PC-9 (cell line): ENCODE measurements around the gene MB21D2. TPM values are rescaled to one million over a fixed set of nuclear protein-coding genes. Genes with fewer than 3 reads are reported as not detected.

ENCODE experiments used
- BruUV-seq: library from RNA; stranded (reverse); fragments of 400-500 nt; replicated peaks from 2 replicates; lab custom pipeline; 2021; lab: Mats Ljungman, UMichigan
- CTCF ChIA-PET: fragments of 300-600 bp; sonication (Branson Sonifier 250); formaldehyde crosslinking; loops from one replicate; lab custom pipeline; 2022; ENCODE audit warnings: antibody characterized with exemption; lab: Charles Lee
- POLR2A ChIA-PET: fragments of 300-600 bp; sonication (Branson Sonifier 250); formaldehyde crosslinking; loops from one replicate; lab custom pipeline; 2022; ENCODE audit warnings: antibody characterized with exemption; ENCODE audit not compliant: unreplicated experiment; lab: Charles Lee
- DNase-seq, 2 experiments: peaks; one replicate each; pipeline versions ENCODE4 v3.0.0 to v3.0.0-alpha.2; 2015 to 2022; ENCODE audit warnings: mixed read lengths in 1 of 2
- H2AFZ ChIP-seq: fragments of 200-600 bp; sonication (generic); 2 replicates; pipeline ENCODE4 v1.8.1; 2017; ENCODE audit warnings: antibody characterized with exemption
- H3F3A ChIP-seq: fragments of 200-600 bp; sonication (generic); 2 replicates; pipeline ENCODE4 v1.8.1; 2017; ENCODE audit warnings: antibody characterized with exemption, mild to moderate bottlenecking, low read depth; ENCODE audit not compliant: insufficient read depth
- H3K27ac ChIP-seq: fragments of 200-600 bp; sonication (generic); 2 replicates; pipeline ENCODE4 v1.6.1; 2016; ENCODE audit warnings: mixed run types
- H3K27me3 ChIP-seq: fragments of 200-600 bp; sonication (generic); 2 replicates; pipeline ENCODE4 v1.6.1; 2016; ENCODE audit warnings: low read depth, mixed run types; ENCODE audit not compliant: insufficient read depth
- H3K36me3 ChIP-seq: fragments of 200-600 bp; sonication (generic); 2 replicates; pipeline ENCODE4 v1.6.1; 2016; ENCODE audit warnings: low read depth, mixed run types
- H3K4me1 ChIP-seq: fragments of 200-600 bp; sonication (generic); replicated peaks from 2 replicates; pipeline ENCODE4 v1.6.1; 2016; ENCODE audit warnings: mixed run types; ENCODE audit not compliant: insufficient read depth
- H3K4me2 ChIP-seq: fragments of 200-600 bp; sonication (generic); 2 replicates; pipeline ENCODE4 v1.6.1; 2017; ENCODE audit warnings: mixed run types
- H3K4me3 ChIP-seq: fragments of 200-600 bp; sonication (generic); 2 replicates; pipeline ENCODE4 v1.6.1; 2016; ENCODE audit warnings: mixed run types
- H3K79me2 ChIP-seq: fragments of 200-600 bp; sonication (generic); 2 replicates; pipeline ENCODE4 v1.6.1; 2017; ENCODE audit warnings: low read depth, mixed run types
- H3K9me2 ChIP-seq: fragments of 200-600 bp; sonication (generic); 2 replicates; pipeline ENCODE4 v1.8.1; 2017; ENCODE audit warnings: mild to moderate bottlenecking; ENCODE audit not compliant: insufficient read depth
- H3K9me3 ChIP-seq: fragments of 200-600 bp; sonication (generic); 2 replicates; pipeline ENCODE4 v1.8.1; 2016; ENCODE audit warnings: low read depth; ENCODE audit not compliant: insufficient read depth
- H4K20me1 ChIP-seq: fragments of 200-600 bp; sonication (generic); 2 replicates; pipeline ENCODE4 v1.8.1; 2017; ENCODE audit not compliant: insufficient read depth
- EZH2 ChIP-seq: fragments of 200-600 bp; sonication (generic); IDR thresholded peaks from 2 replicates; pipeline ENCODE4 v1.8.0; 2017; ENCODE audit warnings: antibody characterized with exemption, low read depth
- intact Hi-C: fragments of 100-400 bp; cut with micrococcal nuclease; formaldehyde crosslinking; loops from one replicate; pipeline ENCODE4 v1.10.0; 2022; ENCODE audit not compliant: unreplicated experiment
- total RNA-seq: library from RNA; stranded (reverse); gene quantifications from 2 replicates; pipeline ENCODE4 v1.2.3, GENCODE V29; 2021
- TF ChIP-seq, protein P1 (sequence below): fragments of 200-600 bp; sonication (generic); conservative IDR thresholded peaks from 2 replicates; pipeline ENCODE4 v1.6.1; 2017; ENCODE audit warnings: mixed run types, antibody characterized with exemption, mild to moderate bottlenecking, moderate library complexity

MB21D2 gene
- total RNA-seq, 1 experiment from 2014 or later: 5.1 TPM

GRCh38 chr3:192843119-192843518 lies 74.5 kb downstream of the MB21D2 start:
- no peak for DNase-seq
- Histone ChIP-seq H3K27me3 (no peaks in the 10 kb centered on the region), H3K79me2 (0 out of 2 replicates have a peak, but pooled peaks cover 3% of the 10 kb centered on the region), H3K9me2 (no peaks in the 10 kb centered on the region), H3K4me1 (no peaks in the 10 kb centered on the region), H4K20me1 (peaks cover 57% of the 10 kb centered on the region), H3K27ac (no peak overlapping the region), H3K4me3 (no peak overlapping the region), H3F3A (no peaks in the 10 kb centered on the region), H3K36me3 (no peaks in the 10 kb centered on the region), H3K9me3 (no peaks in the 10 kb centered on the region), H2AFZ (no peak overlapping the region), H3K4me2 (no peak overlapping the region)
- no peak for TF ChIP-seq EZH2
- TF ChIP-seq, protein P1, sequence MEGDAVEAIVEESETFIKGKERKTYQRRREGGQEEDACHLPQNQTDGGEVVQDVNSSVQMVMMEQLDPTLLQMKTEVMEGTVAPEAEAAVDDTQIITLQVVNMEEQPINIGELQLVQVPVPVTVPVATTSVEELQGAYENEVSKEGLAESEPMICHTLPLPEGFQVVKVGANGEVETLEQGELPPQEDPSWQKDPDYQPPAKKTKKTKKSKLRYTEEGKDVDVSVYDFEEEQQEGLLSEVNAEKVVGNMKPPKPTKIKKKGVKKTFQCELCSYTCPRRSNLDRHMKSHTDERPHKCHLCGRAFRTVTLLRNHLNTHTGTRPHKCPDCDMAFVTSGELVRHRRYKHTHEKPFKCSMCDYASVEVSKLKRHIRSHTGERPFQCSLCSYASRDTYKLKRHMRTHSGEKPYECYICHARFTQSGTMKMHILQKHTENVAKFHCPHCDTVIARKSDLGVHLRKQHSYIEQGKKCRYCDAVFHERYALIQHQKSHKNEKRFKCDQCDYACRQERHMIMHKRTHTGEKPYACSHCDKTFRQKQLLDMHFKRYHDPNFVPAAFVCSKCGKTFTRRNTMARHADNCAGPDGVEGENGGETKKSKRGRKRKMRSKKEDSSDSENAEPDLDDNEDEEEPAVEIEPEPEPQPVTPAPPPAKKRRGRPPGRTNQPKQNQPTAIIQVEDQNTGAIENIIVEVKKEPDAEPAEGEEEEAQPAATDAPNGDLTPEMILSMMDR: no peak
- intact Hi-C loops: no loop called here
- ChIA-PET CTCF (no interaction called here), POLR2A (no interaction called here)
- BruUV-seq: no TSS peak

- Histone ChIP-seq H4K20me1 (peaks cover 55% of the 10 kb centered on the region), H3K36me3 (no peaks in the 10 kb centered on the region), H3K9me3 (no peaks in the 10 kb centered on the region), H3K9me2 (no peaks in the 10 kb centered on the region), H2AFZ (no peak overlapping the region), H3K4me3 (no peak overlapping the region), H3K27me3 (no peaks in the 10 kb centered on the region), H3F3A (no peaks in the 10 kb centered on the region), H3K4me2 (no peak overlapping the region), H3K27ac (no peak overlapping the region), H3K4me1 (no peaks in the 10 kb centered on the region), H3K79me2 (0 out of 2 replicates have a peak, but pooled peaks cover 3% of the 10 kb centered on the region)
- TF ChIP-seq, protein P1: no peak
- no peak for TF ChIP-seq EZH2
- DNase-seq: no peak
- no TSS peak for BruUV-seq
- intact Hi-C loops: no loop called here
- CTCF ChIA-PET: no interaction called here
- POLR2A ChIA-PET: no interaction called here
Observed at GRCh38 chr3:192842711-192843110, 74.9 kb downstream of the MB21D2 start.

DNA sequence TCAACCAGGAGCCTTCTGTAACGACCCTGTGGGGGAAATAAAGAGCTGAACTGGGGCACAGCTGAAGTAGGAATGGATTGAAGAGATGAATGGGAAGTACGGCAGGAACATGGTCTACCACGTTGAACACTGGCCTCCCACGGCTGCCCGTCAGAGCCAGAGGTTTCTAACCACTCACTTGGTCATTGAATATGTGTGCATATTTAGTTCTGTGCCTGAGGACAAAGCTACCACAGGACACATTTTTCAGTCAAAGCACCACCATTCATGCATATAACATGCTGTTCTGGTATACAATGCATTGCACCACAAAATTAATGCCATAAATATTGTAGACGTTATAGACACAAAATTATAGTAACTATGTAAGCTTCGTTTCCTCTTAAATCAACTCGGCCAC lies 75.5 kb downstream of the MB21D2 start:
- Histone ChIP-seq H3K36me3 (no peaks in the 10 kb centered on the region), H3K4me3 (no peak overlapping the region), H4K20me1 (peaks cover 50% of the 10 kb centered on the region), H3K27me3 (no peaks in the 10 kb centered on the region), H3K4me2 (no peak overlapping the region), H2AFZ (no peak overlapping the region), H3K4me1 (no peaks in the 10 kb centered on the region), H3K79me2 (0 out of 2 replicates have a peak, but pooled peaks cover 3% of the 10 kb centered on the region), H3K27ac (no peak overlapping the region), H3F3A (no peaks in the 10 kb centered on the region), H3K9me2 (no peaks in the 10 kb centered on the region), H3K9me3 (no peaks in the 10 kb centered on the region)
- ChIA-PET CTCF (interaction anchor here (0.7 kb wide), 1 partner anchor 217 kb away, joined by 3 read pairs; no protein-coding TSS in a partner anchor), POLR2A (no interaction called here)
- BruUV-seq: no TSS peak
- no peak for DNase-seq
- intact Hi-C loops: no loop called here
- no peak for TF ChIP-seq EZH2
- TF ChIP-seq, protein P1: no peak
